KMS-11 (cell line): ENCODE results near the gene NLRP1.

Experiments
- H2AFZ ChIP-seq: fragments of 200-600 bp; sonication (generic); 2 replicates; pipeline ENCODE4 v1.6.1; 2016; ENCODE audit warnings: antibody characterized with exemption, mixed run types, low read depth
- H3K27ac ChIP-seq: fragments of 200-600 bp; sonication (generic); 2 replicates; pipeline ENCODE4 v1.6.1; 2016; ENCODE audit warnings: mild to moderate bottlenecking, mixed run types
- H3K27me3 ChIP-seq: fragments of 200-600 bp; sonication (generic); 2 replicates; pipeline ENCODE4 v1.6.1; 2017; ENCODE audit warnings: mild to moderate bottlenecking, low read depth, mixed run types, moderate library complexity; ENCODE audit not compliant: insufficient read depth
- H3K36me3 ChIP-seq: fragments of 200-600 bp; sonication (generic); 2 replicates; pipeline ENCODE4 v1.6.1; 2017; ENCODE audit warnings: mild to moderate bottlenecking, mixed run types; ENCODE audit not compliant: insufficient read depth
- H3K4me1 ChIP-seq: fragments of 200-600 bp; sonication (generic); 2 replicates; pipeline ENCODE4 v1.6.1; 2016; ENCODE audit warnings: mild to moderate bottlenecking, low read depth, mixed run types; ENCODE audit not compliant: poor library complexity, severe bottlenecking
- H3K4me2 ChIP-seq: fragments of 200-600 bp; sonication (generic); 2 replicates; pipeline ENCODE4 v1.7.0; 2016; ENCODE audit warnings: mild to moderate bottlenecking, mixed run types
- H3K4me3 ChIP-seq: fragments of 200-600 bp; sonication (generic); IDR thresholded peaks from 2 replicates; pipeline ENCODE4 v1.6.1; 2017; ENCODE audit warnings: low read depth, low read length, mixed read lengths; ENCODE audit not compliant: insufficient read depth
- H3K79me2 ChIP-seq: fragments of 200-600 bp; sonication (generic); 2 replicates; pipeline ENCODE4 v1.6.1; 2016; ENCODE audit warnings: low read depth, mixed run types; ENCODE audit not compliant: insufficient read depth
- H3K9ac ChIP-seq: fragments of 200-600 bp; sonication (generic); 2 replicates; pipeline ENCODE4 v1.6.1; 2016; ENCODE audit warnings: mild to moderate bottlenecking, mixed run types
- H4K20me1 ChIP-seq: fragments of 200-600 bp; sonication (generic); 2 replicates; pipeline ENCODE4 v1.6.1; 2016; ENCODE audit warnings: mild to moderate bottlenecking, mixed run types; ENCODE audit not compliant: insufficient read depth
- CTCF ChIP-seq: fragments of 200-600 bp; sonication (generic); conservative IDR thresholded peaks from 2 replicates; pipeline ENCODE4 v1.6.1; 2017; ENCODE audit warnings: low read depth, mild to moderate bottlenecking, antibody characterized with exemption, low read length, moderate library complexity, mixed read lengths

NLRP1 gene

DNA sequence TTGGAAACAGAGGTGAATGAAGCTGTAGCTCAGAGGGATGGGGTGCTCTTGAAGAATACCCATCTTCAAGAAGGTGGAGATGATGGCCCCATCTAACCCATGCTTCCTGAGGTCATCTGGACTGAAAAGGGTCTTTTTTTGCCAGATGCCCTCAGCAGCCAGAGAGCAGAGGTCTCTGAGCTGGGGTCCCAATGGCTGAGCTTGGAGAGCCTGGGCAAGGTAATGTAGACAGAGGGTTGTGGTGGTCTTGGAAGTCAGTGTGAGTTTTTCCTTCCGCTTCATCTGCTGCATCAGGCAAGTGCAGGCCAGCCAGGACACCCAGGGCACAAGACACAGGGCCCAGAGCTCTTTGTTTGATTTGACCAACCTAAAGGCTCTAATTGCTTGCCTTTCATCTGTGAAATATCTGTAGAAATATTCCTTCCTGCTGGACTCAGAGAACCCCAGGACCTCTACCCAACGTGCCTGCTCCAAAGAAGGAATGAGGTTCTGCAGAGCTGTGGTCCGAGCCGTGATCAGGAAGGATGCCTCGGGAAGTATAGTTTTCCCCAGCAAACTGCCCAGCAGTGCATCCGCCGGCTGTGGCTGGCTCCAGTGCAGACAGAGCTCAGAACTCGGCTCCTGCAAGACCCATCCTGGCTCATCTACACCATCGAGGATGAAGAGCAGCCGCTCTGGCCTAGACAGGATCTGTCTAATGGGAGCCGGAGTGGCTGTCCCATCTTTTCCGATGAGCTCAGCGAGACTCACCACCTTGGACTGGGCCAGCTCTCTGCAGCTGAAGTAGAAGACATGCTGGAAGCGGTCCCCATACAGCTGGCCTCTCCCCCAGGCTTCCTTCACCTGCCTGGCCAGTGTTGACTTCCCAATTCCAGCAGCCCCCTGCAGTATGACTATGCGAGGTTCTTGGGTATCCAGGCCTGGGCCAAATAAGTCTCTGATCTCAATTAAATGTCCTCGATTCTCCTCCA lies 25.2 kb downstream of the NLRP1 start:
- H3K79me2 ChIP-seq = no peaks in the 10 kb centered on the region
- TF ChIP-seq CTCF = no peak
- H3K4me1 ChIP-seq = no peaks in the 10 kb centered on the region
- no peak overlapping the region for H3K9ac ChIP-seq
- H3K27me3 ChIP-seq = no peaks in the 10 kb centered on the region
- no peak overlapping the region for H2AFZ ChIP-seq
- H3K4me2 ChIP-seq = no peak overlapping the region
- H3K4me3 ChIP-seq = no peak overlapping the region
- H3K36me3 ChIP-seq = no peaks in the 10 kb centered on the region
- H3K27ac ChIP-seq = no peak overlapping the region
- no peaks in the 10 kb centered on the region for H4K20me1 ChIP-seq

DNA sequence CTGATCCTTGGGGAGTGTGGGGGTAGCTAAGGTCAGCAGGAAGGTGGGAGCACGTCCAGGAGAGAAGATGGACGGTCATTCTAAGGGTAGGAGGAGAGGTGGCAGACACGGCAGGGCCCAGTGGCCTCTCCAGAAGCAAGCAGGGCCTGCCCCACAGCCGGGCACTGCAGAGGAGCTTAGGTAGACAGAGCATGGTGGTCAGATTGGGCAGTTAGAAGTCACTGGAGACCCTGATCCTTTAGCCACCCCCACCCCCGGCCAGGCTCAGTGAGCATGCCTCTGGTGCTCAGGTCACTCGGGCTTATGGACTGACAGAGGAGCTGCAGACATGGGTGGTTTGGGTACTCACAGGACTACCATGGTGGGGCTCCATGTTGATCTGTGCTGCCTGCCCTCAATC lies 26.3 kb downstream of the NLRP1 start:
- no peak overlapping the region for H3K4me3 ChIP-seq
- no peak overlapping the region for H3K27ac ChIP-seq
- H3K27me3 ChIP-seq = no peaks in the 10 kb centered on the region
- H3K36me3 ChIP-seq = no peaks in the 10 kb centered on the region
- no peak overlapping the region for H2AFZ ChIP-seq
- H3K79me2 ChIP-seq = no peaks in the 10 kb centered on the region
- H3K4me2 ChIP-seq = no peak overlapping the region
- no peak overlapping the region for H3K9ac ChIP-seq
- no peaks in the 10 kb centered on the region for H3K4me1 ChIP-seq
- H4K20me1 ChIP-seq = no peaks in the 10 kb centered on the region
- no peak for TF ChIP-seq CTCF

DNA sequence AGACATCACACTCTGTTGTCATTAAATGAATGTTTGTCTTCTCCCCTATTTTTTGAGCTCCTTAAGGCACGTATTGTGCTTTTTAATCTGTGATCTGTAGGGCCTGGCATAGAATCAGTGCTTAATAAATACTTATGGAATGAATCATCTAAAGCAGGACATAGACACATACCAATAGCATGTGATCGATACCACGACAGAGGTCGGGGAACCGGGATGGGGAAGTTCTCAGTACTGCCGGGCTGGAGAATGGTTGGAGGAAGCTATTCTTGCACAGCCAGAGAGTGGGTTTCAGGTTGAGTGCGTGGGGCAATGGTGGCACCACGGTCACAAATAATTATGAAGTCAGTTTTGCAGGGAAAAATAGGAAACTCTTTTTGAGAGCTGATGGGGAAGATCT lies 26.8 kb downstream of the NLRP1 start:
- no peak for TF ChIP-seq CTCF
- no peak overlapping the region for H2AFZ ChIP-seq

DNA sequence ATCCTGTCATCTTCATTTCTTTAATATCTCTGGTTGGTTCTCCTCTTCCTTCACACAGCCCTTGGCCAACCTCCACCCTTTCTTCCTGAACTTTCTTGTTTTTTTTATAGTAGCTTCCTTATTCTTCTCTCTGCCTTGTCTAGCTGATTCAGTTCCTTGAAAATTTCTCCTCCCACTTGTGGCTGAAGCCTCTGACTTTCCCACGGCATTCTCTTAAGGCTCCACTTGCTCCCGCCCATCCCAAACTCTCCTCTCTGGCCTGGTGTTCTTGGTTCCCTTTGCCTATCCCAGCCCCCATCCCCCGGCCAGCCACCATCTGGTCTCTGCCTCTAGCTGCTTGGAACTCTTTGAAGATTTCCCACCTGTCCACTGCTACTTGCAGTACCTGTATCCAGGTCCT lies 29.1 kb downstream of the NLRP1 start:
- no peaks in the 10 kb centered on the region for H3K36me3 ChIP-seq
- no peak for TF ChIP-seq CTCF
- no peak overlapping the region for H3K9ac ChIP-seq
- H3K79me2 ChIP-seq = no peaks in the 10 kb centered on the region
- no peaks in the 10 kb centered on the region for H3K27me3 ChIP-seq
- H3K4me2 ChIP-seq = no peak overlapping the region
- no peaks in the 10 kb centered on the region for H3K4me1 ChIP-seq
- no peak overlapping the region for H3K4me3 ChIP-seq
- no peak overlapping the region for H2AFZ ChIP-seq
- no peak overlapping the region for H3K27ac ChIP-seq
- H4K20me1 ChIP-seq = no peaks in the 10 kb centered on the region

More for the DNA sequence above, 26.8 kb downstream of the NLRP1 start:
- Histone ChIP-seq H3K4me2 (no peak overlapping the region), H3K9ac (no peak overlapping the region), H3K4me3 (no peak overlapping the region), H3K36me3 (no peaks in the 10 kb centered on the region), H3K27me3 (no peaks in the 10 kb centered on the region), H3K4me1 (no peaks in the 10 kb centered on the region), H4K20me1 (no peaks in the 10 kb centered on the region), H3K79me2 (no peaks in the 10 kb centered on the region), H3K27ac (no peak overlapping the region)
